Vagina (tissue), 2 donors: Measurements from ENCODE around the gene DLX6.

Experiments
- POLR2A ChIP-seq, 2 donors: fragments of 450-650 bp; IDR thresholded peaks; one replicate each; pipeline ENCODE4 v1.6.1; 2017; ENCODE audit warnings: antibody characterized with exemption in 2 of 2, mild to moderate bottlenecking in 2 of 2, moderate library complexity in 2 of 2
- POLR2AphosphoS5 ChIP-seq, 2 donors: sonication (generic); formaldehyde crosslinking; IDR thresholded peaks; one replicate each; pipeline ENCODE4 v1.9.0; 2017; ENCODE audit warnings: antibody characterized with exemption in 2 of 2, mild to moderate bottlenecking in 2 of 2, low read depth in 1 of 2; ENCODE audit not compliant: insufficient read depth in 1 of 2
- TF ChIP-seq, protein P1 (sequence below), 3 experiments: fragments of 450-650 bp in 2 of 3; fragments of 200-600 bp in 1 of 3; sonication (generic) in 1 of 3; IDR thresholded peaks; one replicate each; pipeline ENCODE4 v1.5.1; 2017 to 2019; ENCODE audit warnings: antibody characterized with exemption in 3 of 3, mild to moderate bottlenecking in 2 of 3, moderate library complexity in 2 of 3

DNA sequence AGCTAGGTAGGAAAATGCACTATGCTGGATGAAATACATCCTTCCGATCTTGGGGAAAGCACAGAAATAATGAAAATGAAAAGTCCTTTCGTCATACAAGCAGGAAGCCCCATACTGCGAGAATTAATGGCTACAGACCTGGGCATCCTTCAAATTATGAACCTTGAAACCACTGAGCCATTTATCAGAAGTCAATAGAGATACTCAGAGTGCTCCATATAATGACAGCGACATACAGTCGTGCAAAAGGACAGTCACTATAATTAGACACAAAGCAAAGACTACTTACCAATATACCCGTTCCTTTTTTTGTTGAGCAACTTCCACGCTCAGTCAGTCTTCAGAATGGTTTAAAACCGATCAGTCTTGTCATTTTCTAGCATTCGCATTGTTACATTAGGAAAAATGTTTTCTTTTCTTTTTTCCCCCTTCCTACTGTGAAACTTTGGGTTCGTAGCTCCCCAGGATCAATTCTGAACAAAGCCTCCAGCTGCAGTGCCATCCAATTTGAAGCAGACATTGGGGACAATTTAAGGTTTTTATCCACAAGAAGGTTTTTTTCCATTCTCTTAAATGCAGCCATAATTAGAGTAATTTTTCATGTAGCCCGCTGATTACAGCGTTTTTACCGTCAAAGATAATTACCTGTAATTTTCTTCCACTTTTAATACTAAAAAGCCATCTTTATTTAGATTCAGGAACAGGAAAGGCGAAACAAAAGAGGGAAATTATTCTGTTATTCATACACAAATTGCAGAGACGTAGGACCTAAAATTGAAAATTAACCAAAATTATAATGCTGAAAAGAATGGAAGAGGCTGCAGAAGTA lies 6.4 kb downstream of the DLX6 start:
- TF ChIP-seq POLR2AphosphoS5 (IDR thresholded peaks at IDR 0.05; ENCODE audit: insufficient read depth in 1 of 2, low read depth in 1 of 2) (no peak), POLR2A (IDR thresholded peaks at IDR 0.05) (no peak)
- TF ChIP-seq, protein P1, sequence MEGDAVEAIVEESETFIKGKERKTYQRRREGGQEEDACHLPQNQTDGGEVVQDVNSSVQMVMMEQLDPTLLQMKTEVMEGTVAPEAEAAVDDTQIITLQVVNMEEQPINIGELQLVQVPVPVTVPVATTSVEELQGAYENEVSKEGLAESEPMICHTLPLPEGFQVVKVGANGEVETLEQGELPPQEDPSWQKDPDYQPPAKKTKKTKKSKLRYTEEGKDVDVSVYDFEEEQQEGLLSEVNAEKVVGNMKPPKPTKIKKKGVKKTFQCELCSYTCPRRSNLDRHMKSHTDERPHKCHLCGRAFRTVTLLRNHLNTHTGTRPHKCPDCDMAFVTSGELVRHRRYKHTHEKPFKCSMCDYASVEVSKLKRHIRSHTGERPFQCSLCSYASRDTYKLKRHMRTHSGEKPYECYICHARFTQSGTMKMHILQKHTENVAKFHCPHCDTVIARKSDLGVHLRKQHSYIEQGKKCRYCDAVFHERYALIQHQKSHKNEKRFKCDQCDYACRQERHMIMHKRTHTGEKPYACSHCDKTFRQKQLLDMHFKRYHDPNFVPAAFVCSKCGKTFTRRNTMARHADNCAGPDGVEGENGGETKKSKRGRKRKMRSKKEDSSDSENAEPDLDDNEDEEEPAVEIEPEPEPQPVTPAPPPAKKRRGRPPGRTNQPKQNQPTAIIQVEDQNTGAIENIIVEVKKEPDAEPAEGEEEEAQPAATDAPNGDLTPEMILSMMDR (IDR thresholded peaks at IDR 0.05): no peak
